GM12878 (cell line): ENCODE data around the gene RASGRP3.
A peak's percentile ranks its signal among the peaks of the same experiment; 100 is the strongest.

Experiments
- CBFB ChIP-seq: IDR thresholded peaks from 2 replicates; pipeline ENCODE4 v1.6.1; 2016; ENCODE audit warnings: antibody characterized with exemption, low read depth
- CTCF ChIP-seq, 3 experiments: IDR thresholded peaks in 2 of 3; conservative IDR thresholded peaks in 1 of 3; 2 replicates each; pipeline ENCODE4 v1.5.1; 2011; ENCODE audit warnings: low read depth in 3 of 3, low read length in 3 of 3, mild to moderate bottlenecking in 3 of 3, control low read depth in 2 of 3, moderate library complexity in 2 of 3, inconsistent platforms in 1 of 3, mixed read lengths in 1 of 3; ENCODE audit not compliant: control insufficient read depth in 2 of 3, insufficient read depth in 1 of 3; ENCODE audit errors: extremely low read depth in 1 of 3
- POLR2A ChIP-seq: IDR thresholded peaks from 2 replicates; pipeline ENCODE4 v1.6.1; 2011; ENCODE audit warnings: low read depth, mild to moderate bottlenecking, low read length
- SMARCA5 ChIP-seq: fragments of 450-650 bp; IDR thresholded peaks from 2 replicates; pipeline ENCODE4 v1.6.1; 2017; ENCODE audit warnings: mild to moderate bottlenecking

- no peak for TF ChIP-seq CTCF (IDR thresholded peaks at IDR 0.05 in 2 of 3, conservative IDR thresholded peaks at IDR 0.05 in 1 of 3; ENCODE audit: control insufficient read depth in 2 of 3, extremely low read depth in 1 of 3, insufficient read depth in 1 of 3, low read depth in 3 of 3, low read length in 3 of 3)
- TF ChIP-seq POLR2A: peak; percentile 50
- no peak for TF ChIP-seq SMARCA5
- peak; percentile 22; the same call in 1 of the 2 replicates for TF ChIP-seq CBFB
Observed at GRCh38 chr2:33494155-33494779, 17.8 kb downstream of the RASGRP3 start.
